Osteoblast (primary cell): ENCODE results near the gene IL13RA1. TPM values are rescaled to one million over a fixed set of nuclear protein-coding genes. Genes with fewer than 3 reads are reported as not detected.
A peak's percentile ranks its signal among the peaks of the same experiment; 100 is the strongest.

ENCODE experiments used
- DNase-seq: peaks from one replicate; pipeline ENCODE4 v3.0.0; 2011; ENCODE audit warnings: low spot score, mixed read lengths; ENCODE audit not compliant: insufficient read length; ENCODE audit errors: missing footprints
- H2AFZ ChIP-seq: 2 replicates; pipeline ENCODE4 v1.6.0; 2011; ENCODE audit warnings: mild to moderate bottlenecking, low read length
- H3K27ac ChIP-seq: 2 replicates; pipeline ENCODE4 v1.5.1; 2011; ENCODE audit warnings: mild to moderate bottlenecking, low read depth, low read length, moderate library complexity
- H3K27me3 ChIP-seq: 2 replicates; pipeline ENCODE4 v1.6.0; 2012; ENCODE audit warnings: mild to moderate bottlenecking, control low read depth, inconsistent platforms, low read length, moderate library complexity; ENCODE audit not compliant: insufficient read depth
- H3K36me3 ChIP-seq: 2 replicates; pipeline ENCODE4 v1.5.1; 2011; ENCODE audit warnings: mild to moderate bottlenecking, low read length, control low read depth, moderate library complexity; ENCODE audit not compliant: insufficient read depth
- H3K4me1 ChIP-seq: 2 replicates; pipeline ENCODE4 v1.5.1; 2011; ENCODE audit warnings: mild to moderate bottlenecking, low read length, control low read depth, moderate library complexity; ENCODE audit not compliant: insufficient read depth
- H3K4me2 ChIP-seq: 2 replicates; pipeline ENCODE4 v1.6.0; 2011; ENCODE audit warnings: mild to moderate bottlenecking, low read length; ENCODE audit not compliant: insufficient read depth
- H3K4me3 ChIP-seq: fragments of 200-600 bp; sonication (generic); 3 replicates; pipeline ENCODE4 v1.5.1; 2012; ENCODE audit warnings: mild to moderate bottlenecking, low read length, inconsistent platforms; ENCODE audit not compliant: insufficient read depth
- H3K79me2 ChIP-seq: 2 replicates; pipeline ENCODE4 v1.6.0; 2012; ENCODE audit warnings: mild to moderate bottlenecking, low read length, control low read depth, inconsistent platforms; ENCODE audit not compliant: insufficient read depth
- H3K9me3 ChIP-seq: 2 replicates; pipeline ENCODE4 v1.5.1; 2011; ENCODE audit warnings: low read depth, low read length, control low read depth
- H4K20me1 ChIP-seq: 2 replicates; pipeline ENCODE4 v1.6.0; 2012; ENCODE audit warnings: mild to moderate bottlenecking, low read length, control low read depth; ENCODE audit not compliant: insufficient read depth
- CTCF ChIP-seq: IDR thresholded peaks from 2 replicates; pipeline ENCODE4 v1.5.1; 2011; ENCODE audit warnings: mild to moderate bottlenecking, low read depth, low read length, moderate library complexity; ENCODE audit errors: extremely low read depth
- total RNA-seq: library from RNA; depleted of rRNA; stranded (reverse); fragments of >200 nt; gene quantifications from 2 replicates; pipeline ENCODE4 v1.2.3, GENCODE V29; 2012

IL13RA1 gene
- total RNA-seq, 1 donor: 81.4 TPM

- no peak for DNase-seq
- H3K27ac ChIP-seq: no peak overlapping the region
- H3K27me3 ChIP-seq: no peaks in the 10 kb centered on the region
- H3K9me3 ChIP-seq: no peaks in the 10 kb centered on the region
- H3K4me2 ChIP-seq: no peak overlapping the region
- no peaks in the 10 kb centered on the region for H4K20me1 ChIP-seq
- H3K79me2 ChIP-seq: no peaks in the 10 kb centered on the region
- TF ChIP-seq CTCF: no peak
- H3K36me3 ChIP-seq: no peaks in the 10 kb centered on the region
- H3K4me3 ChIP-seq: no peak overlapping the region
- no peak overlapping the region for H2AFZ ChIP-seq
- H3K4me1 ChIP-seq: no peaks in the 10 kb centered on the region
These were observed 46.4 kb downstream of the IL13RA1 start for GRCh38 chrX:118773782-118774181.

- peak; percentile 29 for DNase-seq
- no peaks in the 10 kb centered on the region for H4K20me1 ChIP-seq
These were observed 52.2 kb downstream of the IL13RA1 start for GRCh38 chrX:118779581-118779980.

GRCh38 chrX:118780509-118780908 is 53.1 kb downstream of the IL13RA1 start:
- Histone ChIP-seq H2AFZ (no peak overlapping the region), H3K27me3 (no peaks in the 10 kb centered on the region), H3K4me3 (no peak overlapping the region), H3K4me2 (no peak overlapping the region), H3K27ac (peak overlapping the region; percentile 56), H4K20me1 (no peaks in the 10 kb centered on the region), H3K36me3 (no peaks in the 10 kb centered on the region), H3K79me2 (no peaks in the 10 kb centered on the region), H3K9me3 (no peaks in the 10 kb centered on the region), H3K4me1 (no peaks in the 10 kb centered on the region)
- TF ChIP-seq CTCF: no peak
- DNase-seq: no peak

More at GRCh38 chrX:118779581-118779980, 52.2 kb downstream of the IL13RA1 start:
- Histone ChIP-seq H3K4me2 (no peak overlapping the region), H3K27me3 (no peaks in the 10 kb centered on the region), H3K36me3 (no peaks in the 10 kb centered on the region), H3K9me3 (no peaks in the 10 kb centered on the region), H2AFZ (no peak overlapping the region), H3K79me2 (no peaks in the 10 kb centered on the region), H3K4me1 (no peaks in the 10 kb centered on the region), H3K27ac (no peak overlapping the region), H3K4me3 (no peak overlapping the region)
- no peak for TF ChIP-seq CTCF

- Histone ChIP-seq H3K4me1 (no peaks in the 10 kb centered on the region), H3K4me2 (no peak overlapping the region), H3K9me3 (no peaks in the 10 kb centered on the region), H3K4me3 (no peak overlapping the region), H3K27ac (peak overlapping the region; percentile 56), H4K20me1 (no peaks in the 10 kb centered on the region), H3K27me3 (no peaks in the 10 kb centered on the region), H3K79me2 (no peaks in the 10 kb centered on the region), H2AFZ (no peak overlapping the region), H3K36me3 (no peaks in the 10 kb centered on the region)
- no peak for TF ChIP-seq CTCF
- DNase-seq: peak; percentile 42
These were observed 53.5 kb downstream of the IL13RA1 start for GRCh38 chrX:118780911-118781310.
